Kidney (tissue), 14 donors: ENCODE measurements around the gene FIBCD1. TPM values are rescaled to one million over a fixed set of nuclear protein-coding genes. Genes with fewer than 3 reads are reported as not detected.

Experiments used
- DNase-seq, 5 donors: peaks; one replicate each; pipeline ENCODE4 v3.0.0-alpha.2; 2013 to 2020
- FAIRE-seq: peaks from 2 replicates; lab custom pipeline; 2012; peaks lifted over from hg19 to GRCh38; lab: Jason Lieb, UNC
- H3K27ac ChIP-seq, 2 donors: one replicate each; pipeline ENCODE4 v1.7.0; 2013; ENCODE audit warnings: low read depth in 2 of 2, low read length in 2 of 2, inconsistent platforms in 1 of 2
- H3K27me3 ChIP-seq: one replicate; pipeline ENCODE4 v1.7.1; 2013; ENCODE audit warnings: low read length, inconsistent platforms; ENCODE audit not compliant: control insufficient read depth, insufficient read depth
- H3K36me3 ChIP-seq, 3 donors: one replicate each; pipeline versions ENCODE4 v1.7.0 to v1.7.1; 2013; ENCODE audit warnings: low read length in 3 of 3, control low read depth in 1 of 3, inconsistent platforms in 1 of 3; ENCODE audit not compliant: insufficient read depth in 3 of 3, control insufficient read depth in 2 of 3
- H3K4me1 ChIP-seq, 3 donors: one replicate each; pipeline versions ENCODE4 v1.7.0 to v1.7.1; 2013; ENCODE audit warnings: low read length in 3 of 3, inconsistent platforms in 1 of 3, low read depth in 1 of 3; ENCODE audit not compliant: control insufficient read depth in 2 of 3, insufficient read depth in 2 of 3
- H3K4me3 ChIP-seq, 3 donors: one replicate each; pipeline versions ENCODE4 v1.7.0 to v1.8.1; 2013; ENCODE audit warnings: low read length in 3 of 3, control low read depth in 1 of 3, inconsistent platforms in 1 of 3
- H3K9ac ChIP-seq, 3 donors: one replicate each; pipeline versions ENCODE4 v1.7.0 to v1.7.1; 2013; ENCODE audit warnings: low read length in 3 of 3, control low read depth in 1 of 3, inconsistent platforms in 1 of 3
- H3K9me3 ChIP-seq, 3 donors: one replicate each; pipeline versions ENCODE4 v1.7.0 to v1.7.1; 2013; ENCODE audit warnings: low read length in 3 of 3, control low read depth in 1 of 3, inconsistent platforms in 1 of 3; ENCODE audit not compliant: control insufficient read depth in 2 of 3, insufficient read depth in 1 of 3
- CTCF ChIP-seq: IDR thresholded peaks from 3 replicates; pipeline ENCODE4 v1.5.1; 2012; ENCODE audit warnings: mild to moderate bottlenecking, moderate library complexity, borderline replicate concordance; ENCODE audit not compliant: insufficient read depth; ENCODE audit errors: extremely low read depth
- intact Hi-C: fragments of 100-400 bp; cut with DNase I; formaldehyde crosslinking; loops from one replicate; pipeline ENCODE4 v1.11.1; 2022
- polyA plus RNA-seq: library from polyadenylated mRNA; stranded (reverse); fragments of 350-450 nt; fragmentation: Illumina TruSeq; extraction: RNeasy Lipid Tissue Mini Kit (QIAGEN cat#74804); gene quantifications from one replicate; pipeline ENCODE4 v1.2.3, GENCODE V29; 2014; ENCODE audit warnings: low read depth, low replicate concordance; ENCODE audit not compliant: insufficient read depth
- total RNA-seq: library from RNA; stranded (reverse); fragmentation: NEBNext Ultra II Directional; extraction: Animal tissue kit (Norgen Biotek cat#: 25700); gene quantifications from one replicate; pipeline ENCODE4 v1.2.1, GENCODE V29; 2021
- donor health status: control.
- donor health status: control.
- donor health status: control.
- donor health status: control.
- donor health status: control.
- donor health status: DM: yes; HTN: yes; CAD: no.
- donor health status: Normal renal cell carcinoma (clear cell type).

The FIBCD1 gene
- total and polyA plus RNA-seq, 2 donors from 2014 or later = 0.25 TPM; not detected in 1

GRCh38 chr9:130890124-130890523 lies 48.9 kb downstream of the FIBCD1 start:
- intact Hi-C loops = no loop called here
- Histone ChIP-seq H3K4me3 (no peak overlapping the region), H3K27me3 (no peaks in the 10 kb centered on the region), H3K36me3 (peaks cover 0 to 29% (median 12%) of the 10 kb centered on the region in 3 donors), H3K9me3 (no peaks in the 10 kb centered on the region), H3K9ac (no peak overlapping the region), H3K27ac (no peak overlapping the region), H3K4me1 (no peaks in the 10 kb centered on the region)
- DNase-seq (peak in 2 of 5 donors; percentile 28 to 29), FAIRE-seq (no peak)
- no peak for TF ChIP-seq CTCF

GRCh38 chr9:130888146-130888885 lies 50.7 kb downstream of the FIBCD1 start:
- TF ChIP-seq CTCF = no peak
- DNase-seq = peak in 1 of 5 donors; percentile 53

GRCh38 chr9:130887494-130888144 lies 51.4 kb downstream of the FIBCD1 start:
- TF ChIP-seq CTCF = no peak
- H3K27ac ChIP-seq = no peak overlapping the region
- DNase-seq (peak in 2 of 5 donors; percentile 34 to 62), FAIRE-seq (no peak)
- no peaks in the 10 kb centered on the region for H3K4me1 ChIP-seq
- no peaks in the 10 kb centered on the region for H3K9me3 ChIP-seq
- no peak overlapping the region for H3K9ac ChIP-seq
- no peaks in the 10 kb centered on the region for H3K27me3 ChIP-seq
- peaks cover 2 to 42% (median 25%) of the 10 kb centered on the region in 3 donors for H3K36me3 ChIP-seq
- H3K4me3 ChIP-seq = no peak overlapping the region
- intact Hi-C loops = no loop called here

More at GRCh38 chr9:130888146-130888885, 50.7 kb downstream of the FIBCD1 start:
- H3K4me3 ChIP-seq = no peak overlapping the region
- no peaks in the 10 kb centered on the region for H3K4me1 ChIP-seq
- no peaks in the 10 kb centered on the region for H3K9me3 ChIP-seq
- peaks cover 2 to 42% (median 23%) of the 10 kb centered on the region in 3 donors for H3K36me3 ChIP-seq
- H3K27me3 ChIP-seq = no peaks in the 10 kb centered on the region
- intact Hi-C loops = no loop called here
- no peak overlapping the region for H3K9ac ChIP-seq
- no peak for FAIRE-seq
- no peak overlapping the region for H3K27ac ChIP-seq
